ENCODE measurements around the gene SMAGP.

- TF ChIP-seq CTCF (IDR thresholded peaks at IDR 0.05) = no peak
- TF ChIP-seq POLR2A (IDR thresholded peaks at IDR 0.05) = no peak
These were observed 6.9 kb downstream of the SMAGP start for GRCh38 chr12:51263341-51263740.
